Calu3 (cell line): ENCODE results near the gene CAV2. TPM values are rescaled to one million over a fixed set of nuclear protein-coding genes. Genes with fewer than 3 reads are reported as not detected.
"Not testable (repeated sequence)": the region's sequence is repeated elsewhere in the genome, so short reads cannot be mapped to it uniquely, and the experiment has no call there.

Experiments used
- BruUV-seq: library from RNA; stranded (reverse); fragments of 400-500 nt; replicated peaks from 2 replicates; lab custom pipeline; 2021; lab: Mats Ljungman, UMichigan
- CTCF ChIA-PET: fragments of 300-600 bp; sonication (Branson Sonifier 250); formaldehyde crosslinking; loops from one replicate; lab custom pipeline; 2022; ENCODE audit warnings: antibody characterized with exemption; lab: Charles Lee
- DNase-seq: peaks from one replicate; pipeline ENCODE4 v3.0.0; 2022
- H3K27ac Mint-ChIP-seq: one replicate; pipeline ENCODE4 v1.8.0; 2022; ENCODE audit warnings: mixed read lengths; ENCODE audit not compliant: unreplicated experiment
- H3K27me3 Mint-ChIP-seq: one replicate; pipeline ENCODE4 v1.8.0; 2022; ENCODE audit warnings: mixed read lengths; ENCODE audit not compliant: unreplicated experiment
- H3K36me3 Mint-ChIP-seq: one replicate; pipeline ENCODE4 v1.8.0; 2022; ENCODE audit warnings: mild to moderate bottlenecking, moderate library complexity, mixed read lengths; ENCODE audit not compliant: insufficient read depth, unreplicated experiment
- H3K4me1 Mint-ChIP-seq: one replicate; pipeline ENCODE4 v1.8.0; 2022; ENCODE audit warnings: mild to moderate bottlenecking, low read depth, mixed read lengths; ENCODE audit not compliant: unreplicated experiment
- H3K4me3 Mint-ChIP-seq: one replicate; pipeline ENCODE4 v1.8.0; 2022; ENCODE audit warnings: mild to moderate bottlenecking, low read depth, moderate library complexity, mixed read lengths; ENCODE audit not compliant: unreplicated experiment
- H3K9me3 Mint-ChIP-seq: one replicate; pipeline ENCODE4 v1.8.0; 2022; ENCODE audit warnings: low read depth, mixed read lengths; ENCODE audit not compliant: unreplicated experiment
- intact Hi-C: fragments of 100-400 bp; cut with micrococcal nuclease; formaldehyde crosslinking; loops from one replicate; pipeline ENCODE4 v1.10.0; 2022; ENCODE audit not compliant: unreplicated experiment
- total RNA-seq: library from RNA; stranded (reverse); gene quantifications from 2 replicates; pipeline ENCODE4 v1.2.3, GENCODE V29; 2022
- TF ChIP-seq, protein P1 (sequence below): fragments of 200-600 bp; IDR thresholded peaks from one replicate; pipeline ENCODE4 v1.8.0; 2022; ENCODE audit warnings: antibody characterized with exemption; ENCODE audit not compliant: unreplicated experiment

The CAV2 gene
- total RNA-seq, 1 experiment from 2014 or later, result 76.4 TPM

DNA sequence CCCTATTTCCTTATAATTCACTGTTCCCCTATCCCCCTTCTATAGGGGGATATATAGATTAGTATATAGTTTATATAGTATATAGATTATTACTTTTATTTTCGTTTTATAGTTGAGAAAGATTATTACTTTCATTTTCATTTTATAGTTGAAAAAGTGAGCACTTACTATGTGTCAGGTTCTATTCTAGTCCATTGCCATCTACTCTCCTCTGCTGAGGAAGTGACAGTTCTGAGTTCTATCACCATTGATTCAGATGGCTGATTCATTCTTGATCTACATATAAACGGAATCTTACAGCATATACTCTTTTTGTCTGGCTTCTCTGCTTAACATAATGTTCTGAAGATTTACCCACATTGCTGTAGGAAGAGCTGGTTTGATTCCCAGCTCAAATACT, 20.7 kb upstream of the CAV2 start:
- Mint-ChIP-seq H3K9me3 (peaks cover 4% of the 10 kb centered on the region), H3K4me3 (no peak overlapping the region), H3K27ac (no peak overlapping the region), H3K27me3 (no peaks in the 10 kb centered on the region), H3K4me1 (no peaks in the 10 kb centered on the region), H3K36me3 (no peaks in the 10 kb centered on the region)
- TF ChIP-seq, protein P1, sequence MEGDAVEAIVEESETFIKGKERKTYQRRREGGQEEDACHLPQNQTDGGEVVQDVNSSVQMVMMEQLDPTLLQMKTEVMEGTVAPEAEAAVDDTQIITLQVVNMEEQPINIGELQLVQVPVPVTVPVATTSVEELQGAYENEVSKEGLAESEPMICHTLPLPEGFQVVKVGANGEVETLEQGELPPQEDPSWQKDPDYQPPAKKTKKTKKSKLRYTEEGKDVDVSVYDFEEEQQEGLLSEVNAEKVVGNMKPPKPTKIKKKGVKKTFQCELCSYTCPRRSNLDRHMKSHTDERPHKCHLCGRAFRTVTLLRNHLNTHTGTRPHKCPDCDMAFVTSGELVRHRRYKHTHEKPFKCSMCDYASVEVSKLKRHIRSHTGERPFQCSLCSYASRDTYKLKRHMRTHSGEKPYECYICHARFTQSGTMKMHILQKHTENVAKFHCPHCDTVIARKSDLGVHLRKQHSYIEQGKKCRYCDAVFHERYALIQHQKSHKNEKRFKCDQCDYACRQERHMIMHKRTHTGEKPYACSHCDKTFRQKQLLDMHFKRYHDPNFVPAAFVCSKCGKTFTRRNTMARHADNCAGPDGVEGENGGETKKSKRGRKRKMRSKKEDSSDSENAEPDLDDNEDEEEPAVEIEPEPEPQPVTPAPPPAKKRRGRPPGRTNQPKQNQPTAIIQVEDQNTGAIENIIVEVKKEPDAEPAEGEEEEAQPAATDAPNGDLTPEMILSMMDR, result no peak
- no peak for DNase-seq
- intact Hi-C loops, result no loop called here
- no TSS peak for BruUV-seq
- CTCF ChIA-PET, result no interaction called here

DNA sequence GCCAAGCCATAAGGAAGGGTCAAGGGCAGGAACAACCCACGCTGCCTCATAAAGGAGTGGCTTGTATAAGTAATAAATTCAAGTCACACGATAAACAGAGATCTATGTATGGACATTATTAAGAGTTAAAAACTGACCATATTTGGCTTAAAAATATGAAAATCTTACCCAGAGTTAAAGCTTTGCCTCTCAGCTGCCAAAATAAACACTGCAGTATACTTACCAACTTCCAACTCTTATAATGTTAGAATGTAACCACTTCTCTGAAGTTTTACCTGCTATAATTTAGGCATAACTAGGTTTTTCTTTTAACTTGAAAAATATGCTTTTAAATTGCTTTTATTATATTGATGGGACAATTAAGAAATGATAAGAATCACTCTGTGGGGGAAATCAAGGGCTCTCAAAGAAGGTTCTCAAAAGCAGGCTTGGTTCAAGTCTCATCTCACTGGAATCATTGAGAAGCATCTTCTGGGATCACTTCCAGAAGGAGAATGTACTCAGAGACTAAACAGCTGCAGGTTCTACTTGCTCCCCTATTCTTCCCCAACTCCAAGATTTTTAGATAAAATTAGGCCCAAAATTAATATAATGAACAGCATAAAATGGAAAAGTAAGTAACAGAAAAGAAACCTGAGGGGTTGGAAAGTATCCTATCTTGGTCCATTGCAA, 16.1 kb upstream of the CAV2 start:
- H3K27ac Mint-ChIP-seq, result no peak overlapping the region
- TF ChIP-seq, protein P1, result no peak
- CTCF ChIA-PET, result no interaction called here

DNA sequence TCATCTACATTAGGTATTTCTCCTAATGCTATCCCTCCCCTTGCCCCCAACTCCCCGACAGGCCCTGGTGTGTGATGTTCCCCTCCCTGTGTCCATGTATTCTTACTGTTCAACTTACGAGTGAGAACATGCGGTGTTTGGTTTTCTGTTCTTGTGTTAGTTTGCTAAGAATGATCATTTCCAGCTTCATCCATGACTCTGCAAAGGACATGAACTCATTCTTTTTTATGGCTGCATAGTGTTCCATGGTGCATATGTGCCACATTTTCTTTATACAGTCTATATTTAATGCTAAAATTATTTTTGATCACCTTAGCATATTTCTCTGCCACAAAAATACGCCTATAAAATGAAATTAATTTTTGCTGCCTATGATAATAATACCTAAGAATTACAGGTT, 15.1 kb upstream of the CAV2 start:
- H3K9me3 Mint-ChIP-seq, DNase-seq, intact Hi-C loops, H3K4me3 Mint-ChIP-seq, H3K27me3 Mint-ChIP-seq, BruUV-seq, H3K4me1 Mint-ChIP-seq, H3K27ac Mint-ChIP-seq, H3K36me3 Mint-ChIP-seq: not testable (repeated sequence)
- CTCF ChIA-PET, result interaction anchor here (0.6 kb wide), 1 partner anchor 303 kb away, joined by 3 read pairs; no protein-coding TSS in a partner anchor

More for the DNA sequence above, 16.1 kb upstream of the CAV2 start:
- no peak for DNase-seq
- Mint-ChIP-seq H3K4me1 (no peaks in the 10 kb centered on the region), H3K27me3 (no peaks in the 10 kb centered on the region), H3K4me3 (no peak overlapping the region), H3K9me3 (no peaks in the 10 kb centered on the region), H3K36me3 (no peaks in the 10 kb centered on the region)
- intact Hi-C loops, result no loop called here
- BruUV-seq, result no TSS peak

DNA sequence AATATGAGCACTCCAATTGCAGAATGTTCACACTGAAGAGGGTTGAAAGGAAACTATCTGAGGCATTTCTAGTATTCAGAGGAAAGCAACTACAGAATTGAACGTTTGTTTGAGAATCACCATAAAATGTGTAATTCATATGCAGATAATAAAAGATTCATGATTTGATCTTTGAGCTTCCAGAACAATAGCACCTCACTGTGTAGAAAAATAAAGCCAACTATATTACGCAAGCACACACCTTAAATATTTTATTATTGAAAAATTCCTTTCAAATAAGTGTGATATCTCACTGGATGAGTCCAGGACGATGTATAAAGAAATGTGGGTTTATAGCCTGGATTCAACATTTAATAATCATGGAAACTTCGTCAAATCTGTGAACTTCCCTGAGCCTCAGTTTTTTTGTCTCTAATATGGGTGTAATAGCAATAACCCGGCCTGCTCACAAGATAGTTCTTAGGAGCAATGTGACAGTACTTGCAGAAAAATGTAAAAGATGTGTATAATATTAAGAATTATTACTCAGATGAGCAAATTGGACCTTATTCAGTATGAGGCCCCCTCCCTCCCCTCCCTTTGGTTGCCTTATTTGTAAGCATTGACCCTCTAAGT, 11.5 kb upstream of the CAV2 start:
- intact Hi-C loops, result no loop called here
- DNase-seq, result no peak
- Mint-ChIP-seq H3K9me3 (no peaks in the 10 kb centered on the region), H3K27ac (no peak overlapping the region), H3K4me3 (no peak overlapping the region), H3K4me1 (no peaks in the 10 kb centered on the region), H3K27me3 (no peaks in the 10 kb centered on the region), H3K36me3 (no peaks in the 10 kb centered on the region)
- TF ChIP-seq, protein P1, result no peak
- BruUV-seq, result no TSS peak
- CTCF ChIA-PET, result interaction anchor here (1.1 kb wide), 1 partner anchor 46 kb away, joined by 4 read pairs; no protein-coding TSS in a partner anchor

DNA sequence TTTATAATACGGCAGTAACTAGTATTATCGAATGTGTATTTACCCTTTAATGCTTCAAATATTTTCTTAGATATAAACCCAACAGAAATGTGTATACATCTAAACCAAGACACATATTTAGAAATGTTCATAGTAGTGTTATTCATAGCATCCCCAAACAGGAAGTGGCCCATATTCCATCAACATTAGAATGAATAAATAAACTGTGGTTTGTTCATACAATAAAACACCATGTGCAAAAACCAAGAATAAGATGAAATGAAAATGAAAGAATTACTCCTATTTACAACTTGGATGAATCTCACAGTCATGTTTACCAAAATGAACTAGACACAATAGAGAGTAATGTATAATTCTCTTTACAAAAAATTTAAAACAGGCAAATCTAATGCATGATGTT, 9.2 kb upstream of the CAV2 start:
- H3K27ac Mint-ChIP-seq, result no peak overlapping the region
- TF ChIP-seq, protein P1, result no peak
- no peak overlapping the region for H3K4me3 Mint-ChIP-seq
- intact Hi-C loops, result no loop called here
- no TSS peak for BruUV-seq
- H3K4me1 Mint-ChIP-seq, result no peaks in the 10 kb centered on the region
- no peaks in the 10 kb centered on the region for H3K36me3 Mint-ChIP-seq
- no peak for DNase-seq
- H3K9me3 Mint-ChIP-seq, result no peaks in the 10 kb centered on the region
- CTCF ChIA-PET, result no interaction called here
- no peaks in the 10 kb centered on the region for H3K27me3 Mint-ChIP-seq
